ENCODE measurements around the gene KPNA1. TPM values are rescaled to one million over a fixed set of nuclear protein-coding genes. Genes with fewer than 3 reads are reported as not detected.

KPNA1 gene
- total and polyA plus RNA-seq, 2 of the 13 experiments (the other 11 are each of a cell fraction or from before 2014, with no cell fraction given): 15.4 to 30.0 TPM

- TF ChIP-seq ZNF280D (CRISPR knock-in tag; IDR thresholded peaks at IDR 0.05) (0 out of 2 replicates have a peak, but pooled peaks have one; percentile 26), ZNF138 (CRISPR knock-in tag; IDR thresholded peaks at IDR 0.05; ENCODE audit: low read depth) (no peak), ZNF274 (CRISPR knock-in tag; IDR thresholded peaks at IDR 0.05) (peak; percentile 44; the same call in 1 of the 2 replicates), HMGXB3 (CRISPR knock-in tag; IDR thresholded peaks at IDR 0.05; ENCODE audit: borderline replicate concordance) (peak; percentile 74; the same call in 1 of the 2 replicates), BHLHE40 (IDR thresholded peaks at IDR 0.05; ENCODE audit: low read length) (no peak; the same call in 1 of the 2 replicates), MLX (CRISPR knock-in tag; IDR thresholded peaks at IDR 0.05) (0 out of 2 replicates have a peak, but pooled peaks have one; percentile 45), JUND (CRISPR knock-in tag; IDR thresholded peaks at IDR 0.05) (no peak), MTF1 (CRISPR knock-in tag; IDR thresholded peaks at IDR 0.05) (0 out of 2 replicates have a peak, but pooled peaks have one; percentile 53), HES4 (CRISPR knock-in tag; IDR thresholded peaks at IDR 0.05; ENCODE audit: borderline replicate concordance) (peak; percentile 46; the same call in 1 of the 2 replicates), TBX2 (CRISPR knock-in tag; IDR thresholded peaks at IDR 0.05; ENCODE audit: borderline replicate concordance) (peak; percentile 79), ZSCAN25 (CRISPR knock-in tag; IDR thresholded peaks at IDR 0.05) (0 out of 2 replicates have a peak, but pooled peaks have one; percentile 22), EED (CRISPR knock-in tag; IDR thresholded peaks at IDR 0.05) (peak; percentile 71; the same call in 1 of the 2 replicates), PRDM15 (CRISPR knock-in tag; IDR thresholded peaks at IDR 0.05) (no peak), GZF1 (CRISPR knock-in tag; IDR thresholded peaks at IDR 0.05) (peak; percentile 74; the same call in 1 of the 2 replicates), HHEX (CRISPR knock-in tag; IDR thresholded peaks at IDR 0.05) (no peak; the same call in 1 of the 2 replicates), ZIK1 (CRISPR knock-in tag; IDR thresholded peaks at IDR 0.05; ENCODE audit: borderline replicate concordance, low read depth) (no peak), WIZ (CRISPR knock-in tag; IDR thresholded peaks at IDR 0.05) (no peak; the same call in 1 of the 2 replicates)
Observed at GRCh38 chr3:122382888-122383666, 131.7 kb downstream of the KPNA1 start, which contains the start of gene MIX23 (continued).

Measured in HepG2 (cell line).